Fibroblast of skin of right biceps (primary cell): ENCODE results near the gene TNFRSF11A.

ENCODE experiments used
- DNase-seq: peaks from one replicate; pipeline ENCODE4 v3.0.0-alpha.2; 2013

TNFRSF11A gene

GRCh38 chr18:62325806-62326645, 916 bp downstream of the TNFRSF11A start:
- DNase-seq, result no peak

GRCh38 chr18:62326646-62327348, 1.7 kb downstream of the TNFRSF11A start:
- DNase-seq, result no peak

- no peak for DNase-seq
Measured at GRCh38 chr18:62327977-62328376, 2.9 kb downstream of the TNFRSF11A start.

- no peak for DNase-seq
Measured at GRCh38 chr18:62328586-62329525, 3.7 kb downstream of the TNFRSF11A start.

DNA sequence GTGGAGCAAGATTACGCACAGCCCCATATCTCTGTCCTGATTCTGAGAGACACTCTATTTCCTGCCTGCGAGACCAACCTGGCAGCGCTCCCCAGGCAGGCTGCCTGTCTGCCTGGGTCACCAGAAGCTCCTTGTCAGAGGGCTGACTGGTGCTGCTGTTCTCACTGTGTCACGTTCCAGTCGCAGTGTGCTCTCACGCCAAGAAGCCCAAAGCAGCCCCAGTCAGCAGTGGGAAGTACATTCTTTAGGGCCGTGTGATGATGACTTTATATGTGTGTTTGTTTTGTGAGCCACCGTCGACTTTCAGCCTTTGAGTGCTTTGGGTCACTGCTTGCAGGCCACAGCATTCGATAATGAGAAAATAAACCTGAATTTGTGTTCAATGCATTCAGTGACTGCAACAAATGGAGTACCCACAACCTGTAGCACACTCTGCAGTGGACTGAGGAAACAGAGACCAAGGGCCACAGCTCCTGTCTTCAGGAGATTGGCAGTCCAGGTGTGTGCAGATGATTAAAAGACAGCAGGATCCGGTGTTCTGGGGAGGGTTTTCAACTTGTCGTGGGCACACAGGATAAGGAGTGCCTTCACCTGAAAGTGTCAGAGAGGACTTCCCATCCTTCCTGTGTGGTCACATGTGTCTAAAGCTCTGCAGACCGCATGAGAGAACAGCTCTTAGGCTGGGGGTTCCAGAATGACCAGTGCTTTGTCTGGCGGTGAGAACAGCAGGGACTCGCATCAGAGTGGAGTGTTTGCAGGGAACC, 4.8 kb downstream of the TNFRSF11A start:
- peak; percentile 66 for DNase-seq

GRCh38 chr18:62330650-62331049, 5.5 kb downstream of the TNFRSF11A start:
- DNase-seq, result no peak

DNA sequence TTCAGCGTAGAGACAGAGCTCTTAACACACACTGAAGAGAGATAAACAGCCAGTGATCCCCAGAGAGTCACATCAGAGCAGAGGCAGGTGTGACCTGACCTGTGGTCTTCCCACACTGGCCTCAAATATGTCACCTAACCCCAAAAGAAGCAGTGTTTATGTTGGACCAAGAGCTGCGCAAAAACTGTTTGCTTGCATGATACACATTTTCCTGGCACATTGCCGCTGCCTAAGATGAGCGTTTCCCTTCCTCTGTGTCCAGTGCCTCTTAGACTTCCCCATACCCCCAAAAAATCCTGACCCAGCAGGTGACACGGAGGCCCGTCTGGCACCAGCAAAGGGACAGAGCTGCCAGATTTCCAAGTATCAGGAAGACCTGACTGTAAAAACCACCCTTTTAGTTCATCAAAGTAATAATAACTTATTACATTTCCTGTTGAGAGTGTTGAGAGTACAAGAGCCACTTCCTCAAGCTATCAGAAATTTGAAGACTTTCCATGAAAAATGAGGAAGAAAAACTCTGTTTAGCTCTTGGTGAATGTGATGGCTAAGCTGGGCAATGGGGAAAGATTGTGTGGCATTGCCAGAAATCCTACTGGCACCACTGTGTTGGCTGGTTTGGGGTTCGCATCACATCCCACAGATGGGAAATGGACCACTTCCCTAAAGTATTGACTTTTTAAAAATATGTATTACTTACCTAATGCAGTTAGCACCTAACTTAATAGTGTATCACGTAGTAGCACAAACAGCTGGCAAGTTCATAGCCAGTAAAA, 6.7 kb downstream of the TNFRSF11A start:
- no peak for DNase-seq

GRCh38 chr18:62332431-62332830, 7.3 kb downstream of the TNFRSF11A start:
- no peak for DNase-seq

- DNase-seq, result no peak
Measured at GRCh38 chr18:62332964-62333695, 8.0 kb downstream of the TNFRSF11A start.

GRCh38 chr18:62334120-62334519, 9.0 kb downstream of the TNFRSF11A start:
- DNase-seq, result no peak

GRCh38 chr18:62335494-62335893, 10.4 kb downstream of the TNFRSF11A start:
- no peak for DNase-seq

DNA sequence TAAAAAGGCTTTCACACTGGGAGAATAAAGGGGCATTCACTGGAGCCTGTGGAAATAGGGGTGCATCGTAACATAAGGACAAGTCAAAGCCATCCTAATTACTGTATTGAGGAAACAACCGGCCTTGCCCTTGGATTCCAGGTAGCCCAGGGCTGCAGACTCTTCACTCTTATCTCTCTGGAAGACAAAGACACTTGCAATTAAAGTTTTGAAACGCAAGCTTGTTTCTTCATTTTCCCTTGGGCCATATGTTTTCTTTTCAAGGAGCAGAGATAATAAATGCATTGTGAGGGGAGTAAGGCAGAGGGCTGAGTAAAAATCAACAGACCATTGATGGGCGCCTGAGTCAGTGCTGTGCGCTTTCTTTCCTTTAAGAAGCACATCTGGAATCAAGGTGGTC, 11.5 kb downstream of the TNFRSF11A start:
- DNase-seq, result no peak

- no peak for DNase-seq
Measured at GRCh38 chr18:62337336-62337735, 12.2 kb downstream of the TNFRSF11A start.

DNA sequence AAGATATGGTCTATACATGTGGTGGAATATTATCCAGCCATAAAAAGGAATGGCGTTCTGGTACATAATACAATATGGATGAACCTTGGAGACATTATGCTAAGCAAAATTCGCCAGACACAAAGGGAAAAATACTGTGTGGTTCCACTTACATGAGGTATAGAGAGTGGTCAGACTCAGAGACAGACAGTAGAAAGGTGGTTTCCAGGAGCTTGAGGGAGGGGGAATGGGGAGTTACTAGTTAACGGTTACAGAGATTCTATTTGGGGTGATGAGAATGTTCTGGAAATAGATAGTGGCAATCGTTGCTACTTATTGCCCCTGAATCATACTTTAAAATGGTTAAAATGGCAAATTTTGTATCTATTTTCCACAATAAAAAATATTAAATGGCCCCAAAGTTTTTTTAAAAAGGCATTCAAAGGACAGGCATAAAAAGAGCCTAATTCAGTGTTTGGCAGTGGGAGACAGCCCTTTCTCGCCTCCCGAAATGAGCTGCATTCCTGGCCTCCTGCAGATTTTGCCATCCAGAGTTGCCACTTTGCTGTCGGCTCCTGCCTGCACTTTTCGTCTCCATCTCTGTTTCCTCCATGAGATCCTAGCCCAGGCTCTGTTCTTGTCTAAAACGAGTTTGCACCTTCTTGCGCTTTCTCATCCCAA, 13.5 kb downstream of the TNFRSF11A start:
- no peak for DNase-seq

DNA sequence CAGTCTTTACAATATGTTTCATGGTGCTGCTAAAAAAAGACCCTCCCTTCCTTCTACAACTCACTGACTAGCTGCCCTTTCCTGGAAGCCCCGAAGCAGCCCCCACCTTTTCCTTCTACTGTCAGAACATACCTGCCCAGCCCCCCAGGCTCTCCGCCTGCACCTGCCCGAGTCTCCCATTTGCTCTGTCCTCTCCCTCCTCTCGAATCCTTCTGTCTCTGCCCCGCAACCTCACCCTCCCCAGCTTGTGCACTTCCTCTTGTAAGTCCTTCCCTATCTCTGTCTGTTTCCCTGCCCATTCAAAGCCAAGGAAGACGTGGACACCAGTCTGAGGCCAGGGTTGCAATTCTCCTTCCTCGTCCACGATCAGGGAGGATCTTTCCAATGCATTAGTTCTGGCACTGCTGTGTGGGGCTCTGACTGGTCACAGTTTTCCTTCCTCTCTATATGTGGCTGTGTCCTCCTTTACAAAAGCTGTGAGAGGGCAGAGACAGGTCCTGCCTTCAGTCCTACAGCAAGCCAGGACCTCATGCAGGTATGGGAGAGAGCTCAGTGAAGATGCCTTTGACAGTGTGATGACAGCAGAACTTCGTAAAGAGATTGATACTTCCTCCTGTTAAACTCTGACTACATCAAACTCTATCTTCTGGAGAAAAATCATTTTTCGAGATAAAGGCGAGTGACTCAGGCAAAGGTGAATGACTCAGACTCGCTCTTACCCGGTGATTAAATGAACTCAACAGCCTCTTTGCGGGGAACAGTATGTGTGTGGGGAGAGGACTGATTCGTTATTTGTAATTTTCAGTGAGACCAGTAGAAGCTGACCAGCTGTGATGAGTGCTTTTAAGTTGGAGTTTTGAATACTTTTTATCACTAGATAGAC, 14.2 kb downstream of the TNFRSF11A start:
- peak; percentile 75 for DNase-seq

- no peak for DNase-seq
Measured at GRCh38 chr18:62340996-62341395, 15.9 kb downstream of the TNFRSF11A start.

GRCh38 chr18:62341473-62341872, 16.4 kb downstream of the TNFRSF11A start:
- no peak for DNase-seq

DNA sequence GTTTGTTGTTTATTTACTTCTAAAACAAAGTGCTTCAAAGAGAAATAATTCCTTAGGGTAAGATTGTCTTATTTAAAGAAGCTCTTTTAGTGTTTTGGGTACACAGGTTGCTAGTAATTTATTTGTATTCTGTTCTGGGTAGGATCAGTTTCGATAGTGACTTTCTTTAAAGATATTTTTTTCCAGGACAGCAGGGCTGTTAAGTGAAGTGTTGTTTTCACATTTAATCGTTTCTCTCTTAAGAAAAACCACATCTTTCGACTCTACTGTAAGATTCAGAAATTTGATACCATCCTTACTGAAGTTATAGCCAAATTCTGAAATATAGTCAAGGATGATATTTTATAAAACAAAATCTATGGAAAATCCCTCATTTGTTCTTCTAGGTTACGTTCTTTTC, 17.8 kb downstream of the TNFRSF11A start:
- no peak for DNase-seq

DNA sequence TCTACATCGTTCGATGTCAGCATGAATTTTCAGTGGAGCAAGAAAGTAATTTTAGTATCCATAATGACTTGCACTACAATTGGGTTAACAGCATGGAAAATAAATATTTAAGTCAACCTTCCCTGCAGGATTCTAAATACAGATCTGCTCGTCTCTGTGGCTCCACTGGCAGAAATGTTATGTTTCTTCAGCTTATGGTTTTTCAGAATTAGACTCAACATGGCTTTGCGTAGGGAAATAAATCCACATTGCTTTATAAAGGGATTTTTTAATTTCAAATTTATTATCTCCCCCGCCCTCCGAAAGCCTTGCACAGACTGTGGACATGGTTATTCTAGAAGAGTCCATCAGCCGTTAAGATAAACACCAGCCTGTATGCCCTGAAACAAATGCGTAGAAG, 18.2 kb downstream of the TNFRSF11A start:
- no peak for DNase-seq
